Measurements from ENCODE around the gene TOM1L1.

GRCh38 chr17:54902611-54903010 is 2.0 kb downstream of the TOM1L1 start:
- TF ChIP-seq CTCF (conservative IDR thresholded peaks at IDR 0.05 in 1 of 2, IDR thresholded peaks at IDR 0.05 in 1 of 2; ENCODE audit: low read depth in 1 of 2, low read length in 2 of 2) (no peak), EZH2 (IDR thresholded peaks at IDR 0.05; ENCODE audit: low read length, missing control alignments) (no peak)
